ENCODE results near the gene OR4F6. TPM values are rescaled to one million over a fixed set of nuclear protein-coding genes. Genes with fewer than 3 reads are reported as not detected.
A peak's percentile ranks its signal among the peaks of the same experiment; 100 is the strongest.
"Not testable (repeated sequence)": the region's sequence is repeated elsewhere in the genome, so short reads cannot be mapped to it uniquely, and the experiment has no call there.

OR4F6 gene
- polyA plus RNA-seq, 1 of the 3 experiments (the other 2 are of a cell fraction) = not detected

GRCh38 chr15:101793981-101794380, 9.3 kb upstream of the OR4F6 start:
- H3K79me2 ChIP-seq (ENCODE audit: insufficient read depth); H3K4me3 ChIP-seq (ENCODE audit: low read depth in 2 of 2, low read length in 1 of 2); H3K9me2 ChIP-seq; CTCF ChIA-PET; POLR2A ChIA-PET; H3K9ac ChIP-seq; H3K9me3 ChIP-seq; H4K20me1 ChIP-seq (ENCODE audit: insufficient read depth); H3K27ac ChIP-seq (ENCODE audit: low read depth in 2 of 2, low read length in 1 of 2); H3K4me2 ChIP-seq; H2AFZ ChIP-seq (ENCODE audit: low read depth); H3F3A ChIP-seq (replicated peaks; ENCODE audit: insufficient read depth); DNase-seq; H3K27me3 ChIP-seq (ENCODE audit: insufficient read depth); H3K4me1 ChIP-seq (ENCODE audit: control insufficient read depth in 1 of 2, insufficient read depth in 2 of 2, low read depth in 1 of 2, low read length in 1 of 2); H3K36me3 ChIP-seq (replicated peaks in 1 of 2; ENCODE audit: control insufficient read depth in 1 of 2, insufficient read depth in 2 of 2, low read length in 1 of 2): not testable (repeated sequence)
- 40% methylated on average over 7 of the region's 7 CpGs for WGBS (ENCODE audit: low lambda C conversion rate)

- Histone ChIP-seq H3K9ac (no peak overlapping the region), H3K9me2 (no peaks in the 10 kb centered on the region; the same call in 1 of the 2 replicates), H3F3A (replicated peaks; ENCODE audit: insufficient read depth) (peaks cover 3% of the 10 kb centered on the region), H3K4me3 (ENCODE audit: low read depth in 2 of 2, low read length in 1 of 2) (no peak overlapping the region), H3K79me2 (ENCODE audit: insufficient read depth) (no peaks in the 10 kb centered on the region), H4K20me1 (ENCODE audit: insufficient read depth) (no peaks in the 10 kb centered on the region), H3K27ac (ENCODE audit: low read depth in 2 of 2, low read length in 1 of 2) (peak overlapping the region in 1 of 2 experiments; percentile 26; a peak in 1 of 4 replicates), H2AFZ (ENCODE audit: low read depth) (no peak overlapping the region), H3K27me3 (ENCODE audit: insufficient read depth) (0 out of 2 replicates have a peak, but pooled peaks cover 1% of the 10 kb centered on the region), H3K4me2 (no peak overlapping the region; the same call in 1 of the 2 replicates), H3K4me1 (ENCODE audit: control insufficient read depth in 1 of 2, insufficient read depth in 2 of 2, low read depth in 1 of 2, low read length in 1 of 2) (no peaks in the 10 kb centered on the region; a peak in 1 of 4 replicates), H3K36me3 (replicated peaks in 1 of 2; ENCODE audit: control insufficient read depth in 1 of 2, insufficient read depth in 2 of 2, low read length in 1 of 2) (no peaks in the 10 kb centered on the region), H3K9me3 (no peaks in the 10 kb centered on the region)
- WGBS (ENCODE audit: low lambda C conversion rate) = 0% methylated on average over 1 of the region's 1 CpG
- TF ChIP-seq GABPA (IDR thresholded peaks at IDR 0.05; ENCODE audit: low read depth) (no peak), PBX3 (IDR thresholded peaks at IDR 0.05) (peak; percentile 73), MEF2A (IDR thresholded peaks at IDR 0.05; ENCODE audit: borderline replicate concordance, low read depth) (peak; percentile 81; the same call in 1 of the 2 replicates), TCF12 (IDR thresholded peaks at IDR 0.05) (peak; percentile 80), RCOR1 (IDR thresholded peaks at IDR 0.05; ENCODE audit: low read length) (no peak), FOSL2 (IDR thresholded peaks at IDR 0.05; ENCODE audit: borderline replicate concordance, low read depth) (peak; percentile 80; the same call in 1 of the 2 replicates), GATA2 (CRISPR knock-in tag; IDR thresholded peaks at IDR 0.05) (no peak), JUND (IDR thresholded peaks at IDR 0.05) (peak; percentile 67)
- ChIA-PET CTCF (no interaction called here), POLR2A (no interaction called here)
- DNase-seq = no peak
Measured at GRCh38 chr15:101795455-101795854, 7.9 kb upstream of the OR4F6 start.

GRCh38 chr15:101799665-101800064, 3.6 kb upstream of the OR4F6 start:
- H3F3A ChIP-seq (replicated peaks; ENCODE audit: insufficient read depth) = peaks cover 3% of the 10 kb centered on the region
- H2AFZ ChIP-seq (ENCODE audit: low read depth) = no peak overlapping the region
- H3K9ac ChIP-seq = no peak overlapping the region
- ChIA-PET CTCF (no interaction called here), POLR2A (no interaction called here)
- 8% methylated on average over 1 of the region's 1 CpG for WGBS (ENCODE audit: low lambda C conversion rate)
- H3K27me3 ChIP-seq (ENCODE audit: insufficient read depth) = no peaks in the 10 kb centered on the region
- no peak overlapping the region for H3K4me3 ChIP-seq (ENCODE audit: low read depth in 2 of 2, low read length in 1 of 2)
- peaks cover 0 to 5% of the 10 kb centered on the region in 2 experiments; a peak in 2 of 4 replicates for H3K4me1 ChIP-seq (ENCODE audit: control insufficient read depth in 1 of 2, insufficient read depth in 2 of 2, low read depth in 1 of 2, low read length in 1 of 2)
- DNase-seq = no peak
- H3K79me2 ChIP-seq (ENCODE audit: insufficient read depth) = no peaks in the 10 kb centered on the region
- no peaks in the 10 kb centered on the region for H4K20me1 ChIP-seq (ENCODE audit: insufficient read depth)
- H3K27ac ChIP-seq (ENCODE audit: low read depth in 2 of 2, low read length in 1 of 2) = no peak overlapping the region
- H3K9me2 ChIP-seq = no peaks in the 10 kb centered on the region; the same call in 1 of the 2 replicates
- no peak overlapping the region for H3K4me2 ChIP-seq
- H3K36me3 ChIP-seq (replicated peaks in 1 of 2; ENCODE audit: control insufficient read depth in 1 of 2, insufficient read depth in 2 of 2, low read length in 1 of 2) = no peaks in the 10 kb centered on the region
- H3K9me3 ChIP-seq = no peaks in the 10 kb centered on the region
- TF ChIP-seq MAX (IDR thresholded peaks at IDR 0.05; ENCODE audit: low read depth) = no peak
- TF ChIP-seq USF2 (IDR thresholded peaks at IDR 0.05; ENCODE audit: borderline replicate concordance, low read depth, low read length) = no peak
- no peak for TF ChIP-seq IRF3 (IDR thresholded peaks at IDR 0.05; ENCODE audit: low read depth, low read length)
- no peak for TF ChIP-seq NFIC (IDR thresholded peaks at IDR 0.05; ENCODE audit: borderline replicate concordance)
- no peak for TF ChIP-seq EZH2phosphoT487 (IDR thresholded peaks at IDR 0.05; ENCODE audit: borderline replicate concordance, low read depth)
- TF ChIP-seq EP300 (IDR thresholded peaks at IDR 0.05; ENCODE audit: borderline replicate concordance in 1 of 2, low read depth in 1 of 2, low read length in 1 of 2) = no peak
- TF ChIP-seq PBX3 (IDR thresholded peaks at IDR 0.05) = no peak
- TF ChIP-seq SMC3 (IDR thresholded peaks at IDR 0.05; ENCODE audit: low read depth, low read length) = no peak
- no peak for TF ChIP-seq FOXJ3 (CRISPR knock-in tag; IDR thresholded peaks at IDR 0.05)
- TF ChIP-seq ELF1 (IDR thresholded peaks at IDR 0.05) = no peak

Measured in SK-N-SH (cell line).